ENCODE measurements around the gene AUTS2. TPM values are rescaled to one million over a fixed set of nuclear protein-coding genes. Genes with fewer than 3 reads are reported as not detected.

The AUTS2 gene
- total and polyA plus RNA-seq, 2 of the 8 experiments (the other 6 are each of a cell fraction or from before 2014, with no cell fraction given) = 25.9 to 101 TPM

DNA sequence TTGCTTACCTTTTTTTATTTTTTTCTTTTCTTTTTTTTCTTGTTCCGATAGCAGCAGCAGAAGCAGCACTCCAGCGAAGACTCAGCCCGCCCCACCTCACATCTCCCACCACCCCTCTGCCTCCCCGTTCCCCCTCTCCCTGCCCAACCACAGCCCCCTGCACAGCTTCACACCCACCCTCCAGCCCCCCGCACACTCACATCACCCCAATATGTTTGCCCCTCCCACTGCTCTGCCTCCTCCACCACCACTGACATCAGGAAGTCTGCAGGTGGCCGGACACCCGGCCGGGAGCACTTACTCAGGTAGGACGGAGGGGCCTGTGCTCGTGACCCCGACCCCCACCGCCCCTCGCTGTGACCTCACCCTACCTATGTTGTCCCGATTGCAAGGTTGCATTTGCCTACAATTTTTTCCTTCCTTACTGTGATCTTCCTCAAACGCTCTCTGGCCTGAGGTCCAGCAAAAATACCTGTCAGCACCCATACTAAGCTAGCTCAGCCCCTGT, 1166.5 kb downstream of the AUTS2 start (continued):
- no peak for TF ChIP-seq RFX5 (IDR thresholded peaks at IDR 0.05; ENCODE audit: borderline replicate concordance, low read depth, low read length)
- TF ChIP-seq, protein P1, sequence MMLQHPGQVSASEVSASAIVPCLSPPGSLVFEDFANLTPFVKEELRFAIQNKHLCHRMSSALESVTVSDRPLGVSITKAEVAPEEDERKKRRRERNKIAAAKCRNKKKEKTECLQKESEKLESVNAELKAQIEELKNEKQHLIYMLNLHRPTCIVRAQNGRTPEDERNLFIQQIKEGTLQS (IDR thresholded peaks at IDR 0.05; ENCODE audit: insufficient read depth, low read depth, low read length) = no peak
- TF ChIP-seq HDAC6 (IDR thresholded peaks at IDR 0.05; ENCODE audit: low read depth, low read length) = no peak
- no peak for TF ChIP-seq SIN3A (conservative IDR thresholded peaks at IDR 0.05 in 1 of 2, IDR thresholded peaks at IDR 0.05 in 1 of 2; ENCODE audit: low read depth in 1 of 2, low read length in 2 of 2)
- no peak for TF ChIP-seq CBX5 (IDR thresholded peaks at IDR 0.05; ENCODE audit: low read depth, low read length)
- TF ChIP-seq POU5F1 (IDR thresholded peaks at IDR 0.05; ENCODE audit: low read depth, low read length) = no peak
- no peak for TF ChIP-seq GTF2F1 (IDR thresholded peaks at IDR 0.05; ENCODE audit: borderline replicate concordance, low read depth, low read length)
- TF ChIP-seq CHD2 (IDR thresholded peaks at IDR 0.05; ENCODE audit: low read length) = no peak
